AG08395 (cell line): ENCODE data around the gene KCNK3.

Source experiments
- DNase-seq: peaks from one replicate; pipeline ENCODE4 v3.0.0; 2012; ENCODE audit warnings: mixed read lengths, low spot score

KCNK3 gene

DNA sequence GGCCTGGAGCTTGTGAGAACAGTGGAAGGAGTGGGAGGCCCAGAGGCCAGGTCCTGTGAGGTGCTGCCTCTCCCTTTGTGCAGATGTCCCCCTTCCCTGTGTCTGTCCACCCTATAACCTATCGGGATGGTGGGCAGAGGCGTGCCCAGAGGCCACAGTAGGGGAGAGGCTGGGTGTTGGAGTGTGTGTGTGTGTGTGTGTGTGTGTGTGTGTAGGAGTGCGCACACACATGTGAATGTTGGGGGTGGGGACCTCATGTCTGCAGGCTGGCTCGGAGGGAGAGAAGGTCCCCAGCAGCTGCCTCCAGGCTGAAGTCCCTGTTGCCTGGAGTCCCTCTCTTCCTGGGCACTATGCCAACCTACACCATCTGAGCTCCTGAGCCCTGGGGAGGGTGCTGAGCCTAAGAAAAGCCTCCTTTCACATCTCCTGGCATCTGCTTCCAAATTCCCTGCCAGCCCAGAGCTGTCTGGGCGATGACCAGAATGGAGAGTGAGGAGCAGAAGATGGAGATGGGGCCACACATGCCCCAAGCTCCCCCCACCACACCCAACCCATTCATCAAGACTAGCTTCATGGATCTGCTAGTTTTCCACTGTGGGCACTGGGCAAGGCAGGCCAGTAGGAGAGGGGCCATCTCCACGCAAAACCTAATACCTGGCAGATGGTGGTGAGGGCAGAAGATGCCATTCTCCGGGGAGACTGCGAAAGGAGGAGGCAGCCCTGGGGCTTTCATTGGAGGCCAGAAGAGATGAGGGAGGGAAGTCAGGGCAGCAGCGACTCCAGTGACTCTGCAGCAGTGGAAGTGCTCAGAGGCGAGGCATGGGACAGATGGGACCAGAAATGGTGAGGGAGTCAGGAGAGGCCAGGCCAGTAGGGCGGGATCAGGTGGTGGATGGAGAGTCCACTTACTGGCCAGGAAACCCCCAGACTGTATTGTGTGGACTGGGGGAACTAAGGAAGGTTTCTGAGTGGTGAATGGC is 20.3 kb downstream of the KCNK3 start:
- no peak for DNase-seq

DNA sequence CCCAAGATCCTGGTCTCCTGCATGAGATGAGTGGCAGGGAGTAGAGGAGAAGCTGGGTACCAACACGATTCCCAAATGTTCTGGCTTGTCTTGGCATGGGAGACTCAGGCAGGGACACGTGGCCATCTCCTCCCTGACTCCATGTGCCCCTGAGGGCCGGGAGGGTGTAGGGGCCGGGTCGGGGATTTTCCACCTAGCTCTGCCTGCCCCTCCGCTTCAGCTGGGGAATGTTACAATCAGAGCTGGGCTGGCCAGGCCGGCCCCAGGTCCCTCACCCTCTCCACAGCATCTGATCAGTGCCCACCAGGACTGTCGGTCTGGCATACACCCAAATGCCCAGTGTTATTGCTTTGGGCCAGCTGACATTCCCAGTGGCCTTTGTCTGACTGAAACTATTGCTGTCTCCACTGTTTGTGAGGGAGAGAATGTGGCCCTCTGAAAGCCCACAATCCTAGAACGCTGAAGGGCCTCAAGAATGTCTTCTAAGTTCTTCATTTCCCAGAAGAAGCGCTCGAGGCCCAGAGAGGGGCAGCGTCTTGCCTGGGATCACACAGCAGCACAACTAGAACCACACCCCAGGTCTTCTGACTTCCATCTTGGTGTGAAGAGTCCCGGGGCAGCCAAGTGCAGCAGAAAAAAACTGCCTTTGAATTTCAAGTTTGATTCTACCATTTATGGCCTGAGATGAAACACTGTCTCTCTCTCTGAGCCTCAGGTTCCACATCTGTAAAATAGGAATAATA is 23.2 kb downstream of the KCNK3 start:
- no peak for DNase-seq

DNA sequence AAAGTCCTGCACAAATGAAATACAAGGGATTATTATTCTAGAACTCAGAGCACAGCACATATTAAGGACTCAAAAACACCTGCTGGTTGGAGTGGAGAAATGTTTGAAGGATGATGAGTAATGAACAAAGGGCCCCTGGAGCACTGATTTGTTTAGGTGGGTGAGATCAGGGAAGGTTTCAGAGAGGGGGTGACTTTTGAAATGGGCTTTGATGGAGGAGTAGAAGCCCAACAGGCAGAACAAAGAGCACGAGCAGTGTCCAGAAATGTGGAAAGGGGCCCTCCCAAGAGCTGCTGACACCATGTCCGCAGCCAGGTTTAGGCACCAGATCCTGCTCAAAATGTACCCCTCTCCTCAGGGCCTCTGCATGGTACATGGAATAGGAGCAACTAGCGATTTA is 23.8 kb downstream of the KCNK3 start:
- no peak for DNase-seq

DNA sequence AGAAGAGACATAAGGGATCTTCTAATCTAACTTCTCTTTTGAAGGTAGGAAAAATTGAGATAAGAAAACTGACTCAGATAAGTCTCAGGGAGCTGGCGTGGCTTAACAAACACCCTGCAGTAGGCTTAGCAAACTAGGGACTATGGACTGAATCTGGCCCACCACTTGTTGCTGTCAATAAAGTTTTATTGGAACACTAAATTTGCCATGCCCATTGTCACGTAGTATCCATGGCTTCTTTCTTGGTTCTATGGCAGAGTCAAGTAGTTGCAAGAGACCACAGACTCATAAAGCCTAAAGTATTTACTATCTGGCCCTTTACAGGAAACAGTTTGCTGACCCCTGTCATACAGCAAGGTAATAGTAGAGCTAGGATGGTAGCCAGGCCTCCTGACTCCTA is 24.2 kb downstream of the KCNK3 start:
- no peak for DNase-seq

DNA sequence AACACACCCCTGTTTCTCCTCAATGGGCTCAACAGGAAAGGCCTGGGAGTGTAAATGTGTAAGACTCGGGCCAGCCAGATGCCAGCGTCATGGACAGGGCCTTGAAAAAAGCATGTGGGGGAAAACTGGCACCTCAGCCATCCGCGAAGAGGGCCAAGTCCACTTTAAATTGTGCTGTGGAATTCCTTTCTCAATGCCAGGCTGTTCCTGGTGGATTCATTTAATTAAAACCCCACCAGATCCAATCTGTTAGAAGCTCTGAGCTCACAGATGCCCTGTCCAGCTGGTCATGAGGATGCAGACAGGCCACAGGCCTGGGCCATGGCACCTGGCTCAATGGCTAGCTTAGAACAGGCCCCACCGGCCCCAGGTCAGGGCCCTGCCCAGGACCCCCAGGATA is 24.8 kb downstream of the KCNK3 start:
- no peak for DNase-seq

DNA sequence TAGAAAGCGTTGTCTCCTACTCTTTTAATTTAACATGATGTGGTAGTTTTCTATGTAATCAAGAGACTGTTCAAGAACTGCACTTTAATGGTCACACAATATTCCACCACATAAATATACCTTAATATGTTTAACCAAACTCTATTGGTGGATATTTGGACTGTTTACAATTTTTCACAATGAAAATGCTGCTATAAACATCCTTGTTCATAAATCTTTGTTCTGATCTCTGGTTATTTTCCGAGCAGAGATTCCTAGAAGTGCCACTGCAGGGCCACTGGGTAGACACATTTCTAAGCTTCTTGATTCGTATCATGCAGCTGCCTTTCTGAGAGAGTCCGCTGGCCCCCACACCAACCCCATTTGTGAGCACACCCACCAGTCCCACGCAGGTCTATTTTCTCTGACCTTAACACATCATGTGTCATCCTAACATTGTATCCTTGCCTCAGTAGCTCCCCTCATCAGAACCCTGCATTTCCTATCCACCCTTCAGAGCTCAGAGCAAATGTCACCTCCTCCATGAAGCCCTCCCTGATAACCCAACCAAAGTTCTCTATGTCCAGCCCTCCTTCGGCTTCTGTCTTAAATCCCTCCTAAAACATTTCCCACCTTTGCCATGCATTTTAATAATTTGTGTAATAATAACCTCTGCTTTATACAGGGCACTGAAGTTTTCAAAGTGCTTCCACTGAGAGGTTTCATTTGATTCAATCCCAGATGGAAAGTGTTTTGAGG is 26.6 kb downstream of the KCNK3 start:
- DNase-seq: no peak

DNA sequence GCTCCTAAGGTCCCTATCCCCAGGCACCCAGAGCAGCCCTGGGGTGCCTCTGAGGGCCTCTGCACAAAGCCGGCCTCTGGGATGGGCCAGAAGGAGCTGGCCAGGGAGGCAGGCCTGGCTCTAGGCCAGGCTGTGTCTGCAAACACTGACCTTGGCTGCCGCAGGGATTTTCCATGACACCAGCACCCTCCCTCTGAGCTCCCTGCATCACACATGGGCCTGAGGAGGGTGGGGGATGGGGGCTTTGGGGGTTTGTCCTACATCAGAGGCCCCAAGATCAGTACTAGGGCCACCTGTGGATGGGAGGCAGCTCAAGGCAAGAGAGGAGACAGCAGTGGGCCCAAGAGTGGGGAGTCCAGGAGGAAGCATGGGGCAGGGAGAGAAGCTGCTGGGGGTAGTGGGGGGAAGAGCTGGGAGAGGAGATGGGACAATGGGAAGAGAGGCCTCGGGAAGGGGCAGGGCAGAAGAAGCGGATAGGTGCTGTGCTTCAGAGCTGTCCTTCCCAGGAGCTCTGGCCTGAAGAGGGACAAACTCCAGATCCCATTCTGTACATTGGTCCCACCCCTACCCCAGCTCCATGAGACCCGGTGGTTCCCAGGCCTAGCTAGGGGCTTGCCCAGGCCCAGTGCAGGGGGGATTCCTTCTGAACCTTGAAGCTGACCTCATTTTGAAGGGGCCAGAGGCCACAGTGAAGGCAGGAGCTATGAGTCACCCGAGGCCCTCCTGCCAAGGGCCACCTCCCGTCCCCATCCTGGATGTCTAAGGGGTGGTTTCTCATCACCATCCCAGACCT is 28.0 kb downstream of the KCNK3 start:
- DNase-seq: peak; percentile 75

DNA sequence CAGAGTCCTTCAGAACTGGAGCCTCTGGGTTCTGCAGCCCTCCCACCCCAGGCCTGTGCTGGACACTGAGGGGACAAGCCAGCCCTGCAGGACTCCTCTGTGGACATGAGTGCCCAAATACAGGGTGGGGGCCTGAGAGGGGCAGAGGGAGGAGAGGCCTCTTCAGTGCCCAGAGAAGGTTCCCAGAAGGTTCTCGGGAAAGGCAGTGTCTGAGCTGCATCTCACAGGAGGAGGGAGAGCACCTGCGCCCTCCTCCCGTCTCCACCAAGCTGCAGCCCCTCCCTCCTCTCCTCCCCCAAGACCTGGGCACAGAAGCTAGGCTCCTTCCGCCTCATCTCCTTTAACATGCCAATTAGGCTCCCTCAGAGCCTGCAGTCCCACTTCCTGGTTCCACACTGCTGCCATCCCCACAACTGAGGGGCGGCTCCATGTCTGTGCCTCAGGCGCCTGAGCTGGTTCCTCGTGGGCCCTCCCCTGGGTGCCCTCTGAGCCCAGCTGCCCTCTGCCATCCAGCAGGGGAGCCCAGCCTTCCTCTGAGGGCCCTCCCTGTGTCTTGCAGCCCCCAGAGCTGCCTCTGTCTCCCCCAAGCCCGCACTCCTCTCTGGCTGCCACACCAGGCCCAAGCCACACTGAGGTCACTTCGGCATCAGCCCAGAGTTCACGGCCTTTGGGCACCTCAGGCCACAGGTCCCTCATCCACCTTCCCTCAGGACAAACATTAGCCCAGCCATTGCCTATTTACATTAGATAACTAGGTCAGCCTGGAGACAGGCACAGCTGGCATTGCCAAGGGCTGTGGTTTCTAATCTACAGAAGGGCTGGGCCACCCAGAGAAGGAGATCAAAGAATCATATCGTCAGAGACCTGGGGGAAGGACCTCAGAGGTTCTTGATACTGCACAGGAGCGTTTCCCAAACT is 28.9 kb downstream of the KCNK3 start:
- no peak for DNase-seq

DNA sequence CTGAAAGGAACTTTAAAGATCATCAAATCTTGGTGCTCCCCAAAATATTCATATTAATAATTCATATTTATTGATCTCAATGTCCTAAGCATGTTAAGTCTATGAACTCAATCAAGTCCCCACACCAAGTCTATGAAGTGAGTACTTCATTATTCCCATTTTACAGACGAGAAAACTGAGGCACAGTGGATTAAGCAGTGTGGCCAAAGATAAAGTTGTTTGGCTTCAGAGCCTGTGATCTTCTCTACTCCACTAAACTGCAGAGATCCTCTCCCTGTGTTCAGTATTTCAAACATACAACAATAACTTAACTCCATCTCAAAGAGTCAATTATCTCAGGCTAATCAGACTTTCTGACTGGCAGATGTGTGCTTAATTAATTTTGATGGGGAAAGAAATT is 29.8 kb downstream of the KCNK3 start:
- no peak for DNase-seq

DNA sequence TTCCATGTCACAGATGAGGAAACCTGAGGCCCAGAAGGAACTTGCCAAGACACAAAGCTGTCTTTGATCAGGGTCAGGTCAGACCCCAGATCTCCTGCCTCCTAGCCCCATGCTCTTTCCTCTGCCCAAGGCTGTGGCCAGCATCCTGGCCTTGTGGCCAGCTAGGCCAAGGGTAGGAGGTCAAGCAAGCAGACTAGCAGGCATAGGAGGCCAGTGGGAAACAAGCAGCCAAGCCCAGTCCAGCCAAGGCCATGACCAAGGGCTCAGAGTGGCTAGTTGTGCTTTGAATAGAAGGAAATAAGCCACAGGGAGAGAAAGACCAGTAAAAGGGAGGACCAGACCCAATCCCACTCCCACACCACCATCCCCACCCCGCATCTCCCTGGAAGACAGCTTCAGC is 30.4 kb downstream of the KCNK3 start:
- no peak for DNase-seq

DNA sequence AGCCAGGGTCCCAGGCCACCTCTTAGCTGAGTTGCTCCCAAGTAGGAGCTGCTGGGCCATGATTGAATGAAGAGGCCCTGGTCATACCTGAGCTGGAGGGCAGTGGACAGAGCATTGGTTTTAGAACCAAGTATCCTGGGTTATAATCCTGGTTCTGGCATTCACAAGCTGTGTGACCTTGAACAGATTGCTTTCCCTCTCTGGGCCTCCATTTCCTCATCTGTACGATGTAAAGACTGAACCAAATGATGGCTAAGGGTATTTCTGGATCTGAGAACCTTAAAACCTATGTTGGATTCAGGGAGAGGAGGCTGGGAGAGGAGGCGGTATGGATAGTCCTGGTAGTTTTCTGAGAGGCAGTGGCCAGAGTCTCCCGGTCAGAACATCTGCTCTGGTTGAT is 31.0 kb downstream of the KCNK3 start:
- DNase-seq: no peak

DNA sequence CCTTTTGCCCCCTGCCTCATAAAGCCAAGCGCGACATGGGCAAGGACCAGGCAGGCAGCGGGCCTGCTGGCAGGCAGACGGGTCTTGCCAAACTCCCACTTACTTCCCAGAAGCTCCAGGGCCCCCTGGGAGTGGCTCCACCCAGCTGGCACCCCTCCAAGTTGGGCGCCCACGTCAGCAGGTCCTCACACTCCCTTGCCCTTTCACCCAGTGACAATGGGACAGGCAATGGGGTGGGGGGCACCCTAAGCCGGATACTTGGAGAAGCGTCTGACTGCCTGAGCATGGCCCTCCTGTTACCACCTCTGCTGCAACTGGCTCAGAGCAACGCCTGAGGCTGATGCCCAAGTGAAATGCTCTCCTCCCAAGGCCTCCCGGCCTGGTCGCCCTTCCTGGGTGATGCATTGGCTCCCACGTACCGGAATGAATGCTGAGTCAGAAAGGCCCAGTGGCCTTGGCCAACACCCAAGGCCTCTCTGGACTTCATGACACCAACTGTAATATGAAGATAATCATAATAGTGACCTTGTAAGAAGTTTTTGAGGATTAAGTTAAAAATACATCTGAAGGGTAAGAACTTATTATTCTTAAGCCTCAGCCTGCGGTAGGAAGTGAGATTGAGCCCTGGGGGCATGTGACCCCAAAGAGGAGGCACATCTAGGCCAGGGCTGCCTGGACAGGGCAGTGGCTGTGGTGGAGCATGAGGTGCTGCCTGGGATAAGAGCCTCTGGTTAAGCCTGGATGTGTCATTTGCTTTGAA is 31.6 kb downstream of the KCNK3 start:
- DNase-seq: peak; percentile 79

DNA sequence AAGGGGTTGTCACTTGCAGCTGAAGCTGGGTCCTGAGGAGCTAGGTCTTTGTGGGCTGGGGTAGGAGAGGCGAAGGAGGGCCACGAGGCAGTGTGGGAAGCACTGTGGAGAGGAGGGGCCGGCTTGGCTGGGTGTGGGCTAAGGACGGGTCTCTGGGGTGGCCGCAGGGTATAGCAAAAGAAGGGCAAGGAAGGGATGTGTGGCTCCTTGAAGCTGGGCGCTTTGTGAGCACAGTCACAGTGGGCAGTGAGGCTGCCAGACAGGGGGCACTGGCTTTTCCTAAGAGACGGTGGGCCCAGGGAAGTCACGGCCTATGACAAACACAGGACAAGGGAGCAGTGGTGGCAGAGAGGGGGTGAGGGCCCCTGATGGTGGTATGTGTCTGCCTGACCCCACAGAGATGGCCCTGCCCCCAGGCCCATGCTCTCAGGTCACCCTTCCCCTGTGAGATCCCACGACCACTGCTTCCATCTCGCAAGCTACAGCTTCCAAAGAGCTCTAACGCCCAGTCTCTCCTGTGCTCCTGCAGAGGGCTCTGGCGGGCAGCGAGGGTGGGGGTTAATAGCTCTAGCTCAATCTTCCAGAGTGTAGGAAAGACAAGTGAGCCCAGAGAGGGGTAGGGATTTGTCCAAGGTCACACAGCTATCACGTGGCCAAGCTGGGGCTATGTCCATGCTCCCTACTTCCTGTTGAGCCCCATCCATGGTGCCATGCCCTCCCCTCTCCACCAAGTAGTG is 32.4 kb downstream of the KCNK3 start:
- no peak for DNase-seq

DNA sequence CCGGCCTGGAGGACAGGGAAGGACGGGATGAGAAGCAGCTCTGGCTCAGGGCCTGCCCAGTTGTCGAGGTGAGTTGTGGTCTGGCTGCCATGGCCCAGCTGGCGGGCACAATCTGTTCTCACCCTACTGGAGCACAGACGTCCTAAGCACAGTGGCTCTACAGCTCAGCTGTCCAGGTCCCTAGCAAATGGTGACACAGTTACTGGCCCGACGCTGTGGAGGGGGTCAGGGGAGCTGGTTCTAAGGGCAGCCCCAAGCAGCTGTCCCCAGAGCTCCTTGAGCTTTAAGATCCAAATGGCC is 32.9 kb downstream of the KCNK3 start:
- no peak for DNase-seq

DNA sequence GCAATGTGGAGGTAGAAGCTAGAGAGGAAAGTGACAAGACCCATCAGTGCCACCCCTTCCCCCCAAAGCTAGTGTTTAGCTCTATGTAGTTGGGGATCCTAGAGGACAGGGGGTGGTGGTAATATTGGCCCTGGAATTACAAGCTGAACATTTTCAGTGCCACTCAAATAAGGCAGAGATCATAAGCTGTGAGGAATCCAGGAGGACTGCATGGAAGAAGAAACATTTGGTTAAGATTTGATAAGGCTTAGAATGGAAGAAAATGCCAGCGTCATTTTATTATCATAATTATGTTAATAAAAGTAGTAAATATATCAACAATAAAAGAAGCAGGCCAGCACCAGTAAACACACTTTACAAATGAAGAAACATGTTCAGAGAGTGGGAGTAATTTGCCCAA is 33.7 kb downstream of the KCNK3 start:
- no peak for DNase-seq

DNA sequence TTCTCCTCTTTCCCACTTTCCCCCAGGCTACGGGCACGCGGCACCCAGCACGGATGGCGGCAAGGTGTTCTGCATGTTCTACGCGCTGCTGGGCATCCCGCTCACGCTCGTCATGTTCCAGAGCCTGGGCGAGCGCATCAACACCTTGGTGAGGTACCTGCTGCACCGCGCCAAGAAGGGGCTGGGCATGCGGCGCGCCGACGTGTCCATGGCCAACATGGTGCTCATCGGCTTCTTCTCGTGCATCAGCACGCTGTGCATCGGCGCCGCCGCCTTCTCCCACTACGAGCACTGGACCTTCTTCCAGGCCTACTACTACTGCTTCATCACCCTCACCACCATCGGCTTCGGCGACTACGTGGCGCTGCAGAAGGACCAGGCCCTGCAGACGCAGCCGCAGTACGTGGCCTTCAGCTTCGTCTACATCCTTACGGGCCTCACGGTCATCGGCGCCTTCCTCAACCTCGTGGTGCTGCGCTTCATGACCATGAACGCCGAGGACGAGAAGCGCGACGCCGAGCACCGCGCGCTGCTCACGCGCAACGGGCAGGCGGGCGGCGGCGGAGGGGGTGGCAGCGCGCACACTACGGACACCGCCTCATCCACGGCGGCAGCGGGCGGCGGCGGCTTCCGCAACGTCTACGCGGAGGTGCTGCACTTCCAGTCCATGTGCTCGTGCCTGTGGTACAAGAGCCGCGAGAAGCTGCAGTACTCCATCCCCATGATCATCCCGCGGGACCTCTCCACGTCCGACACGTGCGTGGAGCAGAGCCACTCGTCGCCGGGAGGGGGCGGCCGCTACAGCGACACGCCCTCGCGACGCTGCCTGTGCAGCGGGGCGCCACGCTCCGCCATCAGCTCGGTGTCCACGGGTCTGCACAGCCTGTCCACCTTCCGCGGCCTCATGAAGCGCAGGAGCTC is 35.4 kb downstream of the KCNK3 start:
- peak; percentile 54 for DNase-seq

DNA sequence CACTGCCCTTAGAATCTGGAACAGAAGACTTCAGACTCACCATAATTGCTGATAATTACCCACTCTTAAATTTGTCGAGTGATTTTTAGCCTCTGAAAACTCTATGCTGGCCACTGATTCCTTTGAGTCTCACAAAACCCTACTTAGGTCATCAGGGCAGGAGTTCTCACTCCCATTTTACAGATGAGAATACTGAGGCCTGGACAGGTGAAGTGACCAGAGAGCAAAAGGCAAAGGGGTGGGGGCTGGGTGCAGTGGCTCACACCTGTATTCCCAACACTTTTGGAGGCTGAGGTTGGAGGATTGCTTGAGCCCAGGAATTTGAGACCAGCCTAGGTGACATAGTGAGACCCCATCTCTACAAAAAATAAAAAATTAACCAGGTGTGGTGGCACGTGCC is 36.8 kb downstream of the KCNK3 start:
- DNase-seq: no peak
